OCI-LY1 (cell line): ENCODE data around the gene S1PR4.
A peak's percentile ranks its signal among the peaks of the same experiment; 100 is the strongest.

Source experiments
- H2AFZ ChIP-seq: fragments of 200-600 bp; sonication (generic), shearing (Covaris generic); 2 replicates; pipeline ENCODE4 v1.6.0; 2014; ENCODE audit warnings: antibody characterized with exemption, mild to moderate bottlenecking, low read length
- H3F3A ChIP-seq: fragments of 200-600 bp; sonication (generic), shearing (Covaris generic); 2 replicates; pipeline ENCODE4 v1.6.0; 2014; ENCODE audit warnings: mild to moderate bottlenecking, antibody characterized with exemption, low read length, moderate library complexity; ENCODE audit not compliant: insufficient read depth
- H3K27ac ChIP-seq: fragments of 200-600 bp; sonication (generic); 2 replicates; pipeline ENCODE4 v1.5.1; 2014; ENCODE audit warnings: low read length, mixed run types, mild to moderate bottlenecking, low read depth; ENCODE audit not compliant: poor library complexity, severe bottlenecking
- H3K27me3 ChIP-seq: fragments of 200-600 bp; sonication (generic); 2 replicates; pipeline ENCODE4 v1.6.0; 2014; ENCODE audit warnings: antibody characterized with exemption, mild to moderate bottlenecking, low read length, moderate library complexity; ENCODE audit not compliant: insufficient read depth
- H3K36me3 ChIP-seq: fragments of 200-600 bp; sonication (generic); 2 replicates; pipeline ENCODE4 v1.6.1; 2014; ENCODE audit warnings: mild to moderate bottlenecking, antibody characterized with exemption, low read length, moderate library complexity, mixed read lengths; ENCODE audit not compliant: insufficient read depth
- H3K4me1 ChIP-seq: fragments of 200-600 bp; sonication (generic); 2 replicates; pipeline ENCODE4 v1.5.1; 2014; ENCODE audit warnings: mild to moderate bottlenecking, low read length, moderate library complexity; ENCODE audit not compliant: insufficient read depth, severe bottlenecking
- H3K4me2 ChIP-seq: fragments of 200-600 bp; sonication (generic), shearing (Covaris generic); 2 replicates; pipeline ENCODE4 v1.6.1; 2014; ENCODE audit warnings: low read length
- H3K4me3 ChIP-seq: fragments of 200-600 bp; sonication (generic); 2 replicates; pipeline ENCODE4 v1.5.1; 2014; ENCODE audit warnings: low read length, low read depth, mild to moderate bottlenecking, mixed read lengths; ENCODE audit not compliant: poor library complexity, severe bottlenecking
- H3K79me2 ChIP-seq: fragments of 200-600 bp; shearing (Covaris generic); 2 replicates; pipeline ENCODE4 v1.6.1; 2016; ENCODE audit warnings: mixed run types, low read length, mixed read lengths; ENCODE audit not compliant: insufficient read depth
- H3K9ac ChIP-seq: fragments of 200-600 bp; sonication (generic), shearing (Covaris generic); 2 replicates; pipeline ENCODE4 v1.6.1; 2014; ENCODE audit warnings: mild to moderate bottlenecking, low read length, mixed read lengths
- H3K9me2 ChIP-seq: fragments of 200-600 bp; sonication (generic), shearing (Covaris generic); 2 replicates; pipeline ENCODE4 v1.6.1; 2014; ENCODE audit warnings: low read depth, mild to moderate bottlenecking, low read length, mixed read lengths
- H3K9me3 ChIP-seq: fragments of 200-600 bp; shearing (Covaris generic); 2 replicates; pipeline ENCODE4 v1.6.1; 2014; ENCODE audit warnings: low read length, mixed read lengths
- H4K20me1 ChIP-seq: fragments of 200-600 bp; sonication (generic), shearing (Covaris generic); 2 replicates; pipeline ENCODE4 v1.6.0; 2016; ENCODE audit warnings: mild to moderate bottlenecking, low read length; ENCODE audit not compliant: insufficient read depth
- EZH2 ChIP-seq: fragments of 200-600 bp; sonication (generic), shearing (Covaris generic); IDR thresholded peaks from 2 replicates; pipeline ENCODE4 v1.8.0; 2017; ENCODE audit warnings: borderline replicate concordance, mixed run types, mild to moderate bottlenecking, antibody characterized with exemption, low read length, moderate library complexity, mixed read lengths
- TF ChIP-seq, protein P1 (sequence below): fragments of 200-600 bp; sonication (generic), shearing (Covaris generic); IDR thresholded peaks from 2 replicates; pipeline ENCODE4 v1.5.1; 2017; ENCODE audit warnings: mild to moderate bottlenecking, antibody characterized with exemption, low read length, moderate library complexity, mixed read lengths

S1PR4 gene

DNA sequence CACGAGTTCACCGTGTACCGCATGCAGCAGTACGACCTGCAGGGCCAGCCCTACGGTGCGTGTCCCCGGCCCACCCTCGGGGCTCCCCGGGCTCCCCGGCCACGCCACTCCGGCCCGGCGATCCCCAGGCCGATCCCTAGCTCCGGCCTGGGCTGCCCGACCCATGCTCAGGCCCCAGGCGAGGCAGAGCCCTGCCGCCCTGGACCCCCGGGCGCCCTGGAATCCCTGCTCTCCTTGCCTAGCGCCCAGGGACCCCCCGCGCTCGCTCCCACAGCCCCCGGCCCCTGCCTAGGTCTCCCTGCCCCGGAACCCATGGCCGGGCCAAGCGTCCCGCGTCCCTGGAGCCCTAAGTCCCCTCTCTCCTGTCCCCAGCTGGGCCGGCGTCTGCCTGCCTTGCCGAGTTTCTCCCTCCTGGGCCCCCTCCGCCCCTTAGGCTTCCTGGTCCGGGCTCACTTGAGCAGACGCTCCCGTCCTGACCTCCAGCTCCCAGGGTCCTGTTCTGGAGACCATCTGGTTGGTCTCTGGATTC, 7.7 kb downstream of the S1PR4 start:
- no peak overlapping the region for H3K27ac ChIP-seq
- H3K4me3 ChIP-seq, result peak overlapping the region; percentile 91
- peaks cover 14% of the 10 kb centered on the region; the same call in 1 of the 2 replicates for H3K36me3 ChIP-seq
- H3K9me3 ChIP-seq, result no peaks in the 10 kb centered on the region
- H3K9me2 ChIP-seq, result no peaks in the 10 kb centered on the region
- peak overlapping the region; percentile 99 for H3K4me2 ChIP-seq
- H2AFZ ChIP-seq, result no peak overlapping the region
- H3K27me3 ChIP-seq, result no peaks in the 10 kb centered on the region
- H4K20me1 ChIP-seq, result no peaks in the 10 kb centered on the region
- peak overlapping the region; percentile 98 for H3K9ac ChIP-seq
- TF ChIP-seq, protein P1, sequence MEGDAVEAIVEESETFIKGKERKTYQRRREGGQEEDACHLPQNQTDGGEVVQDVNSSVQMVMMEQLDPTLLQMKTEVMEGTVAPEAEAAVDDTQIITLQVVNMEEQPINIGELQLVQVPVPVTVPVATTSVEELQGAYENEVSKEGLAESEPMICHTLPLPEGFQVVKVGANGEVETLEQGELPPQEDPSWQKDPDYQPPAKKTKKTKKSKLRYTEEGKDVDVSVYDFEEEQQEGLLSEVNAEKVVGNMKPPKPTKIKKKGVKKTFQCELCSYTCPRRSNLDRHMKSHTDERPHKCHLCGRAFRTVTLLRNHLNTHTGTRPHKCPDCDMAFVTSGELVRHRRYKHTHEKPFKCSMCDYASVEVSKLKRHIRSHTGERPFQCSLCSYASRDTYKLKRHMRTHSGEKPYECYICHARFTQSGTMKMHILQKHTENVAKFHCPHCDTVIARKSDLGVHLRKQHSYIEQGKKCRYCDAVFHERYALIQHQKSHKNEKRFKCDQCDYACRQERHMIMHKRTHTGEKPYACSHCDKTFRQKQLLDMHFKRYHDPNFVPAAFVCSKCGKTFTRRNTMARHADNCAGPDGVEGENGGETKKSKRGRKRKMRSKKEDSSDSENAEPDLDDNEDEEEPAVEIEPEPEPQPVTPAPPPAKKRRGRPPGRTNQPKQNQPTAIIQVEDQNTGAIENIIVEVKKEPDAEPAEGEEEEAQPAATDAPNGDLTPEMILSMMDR, result no peak
- no peak for TF ChIP-seq EZH2
- H3F3A ChIP-seq, result no peaks in the 10 kb centered on the region
- H3K4me1 ChIP-seq, result peaks cover 25% of the 10 kb centered on the region
- H3K79me2 ChIP-seq, result peaks cover 36% of the 10 kb centered on the region

DNA sequence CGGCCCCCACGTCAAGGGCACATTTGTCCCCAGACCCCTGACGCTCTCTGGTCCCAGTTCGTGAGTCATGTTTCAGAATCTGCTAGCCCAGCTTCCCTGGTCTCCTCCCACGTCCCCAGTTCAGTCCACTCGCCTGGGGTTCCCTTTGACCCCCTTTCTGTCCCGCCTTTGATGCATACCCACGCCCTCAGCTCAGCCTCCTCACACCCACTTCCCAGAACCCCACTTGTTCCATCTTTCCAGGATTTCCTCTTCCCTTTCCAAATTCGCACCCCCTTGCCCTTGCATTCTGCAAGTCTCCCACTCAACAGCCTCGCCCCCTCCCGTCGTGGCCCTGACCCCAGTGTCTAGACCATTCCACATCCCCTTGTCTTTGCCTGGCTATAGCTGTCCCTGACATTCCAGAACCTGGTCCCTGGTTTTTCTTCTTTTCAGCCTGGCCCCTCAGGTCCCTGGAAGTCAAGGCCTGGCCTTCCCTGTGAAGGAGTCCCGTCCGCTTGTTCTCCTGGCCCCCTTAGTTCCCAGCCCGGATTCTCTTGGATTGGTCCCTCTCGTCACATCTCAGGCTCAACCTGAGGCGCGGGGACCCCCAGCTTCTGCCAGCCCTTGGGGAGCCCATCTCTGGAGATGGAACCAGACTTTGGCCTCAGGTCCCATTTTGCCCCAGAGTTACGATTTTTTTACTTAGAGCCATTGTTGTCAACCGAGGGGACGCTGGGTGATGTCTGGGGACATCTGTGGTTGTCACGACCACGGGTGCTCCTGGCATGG, 8.5 kb downstream of the S1PR4 start:
- Histone ChIP-seq H3K4me1 (peaks cover 25% of the 10 kb centered on the region), H3K36me3 (peaks cover 17% of the 10 kb centered on the region; the same call in 1 of the 2 replicates), H3F3A (no peaks in the 10 kb centered on the region), H2AFZ (no peak overlapping the region), H3K27ac (no peak overlapping the region), H3K9me3 (no peaks in the 10 kb centered on the region), H3K79me2 (peaks cover 36% of the 10 kb centered on the region), H3K9me2 (no peaks in the 10 kb centered on the region), H3K4me2 (peak overlapping the region; percentile 99), H3K9ac (peak overlapping the region; percentile 98), H3K27me3 (no peaks in the 10 kb centered on the region), H4K20me1 (no peaks in the 10 kb centered on the region), H3K4me3 (peak overlapping the region; percentile 91)
- TF ChIP-seq EZH2, result no peak
- TF ChIP-seq, protein P1, result no peak

DNA sequence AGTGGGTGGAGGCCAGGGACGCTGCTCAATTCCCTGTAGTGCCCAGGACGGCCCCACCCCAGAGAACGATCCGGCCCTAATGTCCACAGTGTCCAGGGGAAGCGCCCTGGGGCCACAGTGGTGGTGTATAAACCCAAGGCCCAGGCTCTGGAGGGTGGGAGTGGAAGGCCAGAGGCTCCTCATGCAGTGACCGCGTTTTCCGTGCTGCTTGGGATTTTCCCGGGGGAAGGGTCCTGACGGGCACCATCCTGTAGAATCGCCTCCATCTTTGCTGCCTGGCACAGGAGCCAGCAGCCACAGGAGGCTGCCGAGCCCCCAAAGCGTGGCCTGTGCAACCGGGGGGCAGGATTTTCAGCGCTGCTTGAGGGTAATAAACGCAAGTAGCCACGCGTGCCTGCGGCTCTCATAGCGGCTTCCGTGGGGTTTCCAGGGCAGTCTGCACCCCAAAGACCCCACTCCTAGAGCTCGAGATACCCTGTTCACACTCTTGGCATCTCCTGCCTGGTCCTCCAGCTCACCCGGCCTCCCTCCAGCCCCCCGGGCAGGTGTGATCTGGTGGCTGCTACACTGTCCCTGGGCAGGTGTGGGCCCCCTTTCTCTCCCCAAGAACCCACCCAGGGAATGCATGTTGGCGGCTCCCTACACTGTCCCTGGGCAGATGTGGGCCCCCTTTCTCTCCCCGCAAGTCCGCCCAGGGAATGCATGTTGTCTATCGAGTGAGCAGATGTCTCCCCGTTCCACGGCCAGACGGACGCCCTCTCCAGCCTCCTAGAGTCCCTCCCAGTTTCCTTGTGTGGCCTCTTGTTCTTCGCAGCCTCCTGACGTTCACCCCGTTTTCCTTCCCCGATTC, 9.3 kb downstream of the S1PR4 start:
- H3K79me2 ChIP-seq, result peaks cover 36% of the 10 kb centered on the region
- H2AFZ ChIP-seq, result no peak overlapping the region
- peaks cover 17% of the 10 kb centered on the region; the same call in 1 of the 2 replicates for H3K36me3 ChIP-seq
- H3K27ac ChIP-seq, result no peak overlapping the region
- H3K9ac ChIP-seq, result no peak overlapping the region
- no peaks in the 10 kb centered on the region for H3K9me3 ChIP-seq
- no peaks in the 10 kb centered on the region for H3F3A ChIP-seq
- peak overlapping the region; percentile 91 for H3K4me3 ChIP-seq
- H3K9me2 ChIP-seq, result no peaks in the 10 kb centered on the region
- peak overlapping the region; percentile 99; the same call in 1 of the 2 replicates for H3K4me2 ChIP-seq
- H3K4me1 ChIP-seq, result peaks cover 25% of the 10 kb centered on the region
- no peaks in the 10 kb centered on the region for H4K20me1 ChIP-seq
- H3K27me3 ChIP-seq, result no peaks in the 10 kb centered on the region
- TF ChIP-seq, protein P1, result no peak
- no peak for TF ChIP-seq EZH2
